OCI-LY1 (cell line): ENCODE measurements around the gene LRRC8B.

Experiments used
- H2AFZ ChIP-seq: fragments of 200-600 bp; sonication (generic), shearing (Covaris generic); 2 replicates; pipeline ENCODE4 v1.6.0; 2014; ENCODE audit warnings: antibody characterized with exemption, mild to moderate bottlenecking, low read length
- H3F3A ChIP-seq: fragments of 200-600 bp; sonication (generic), shearing (Covaris generic); 2 replicates; pipeline ENCODE4 v1.6.0; 2014; ENCODE audit warnings: mild to moderate bottlenecking, antibody characterized with exemption, low read length, moderate library complexity; ENCODE audit not compliant: insufficient read depth
- H3K27ac ChIP-seq: fragments of 200-600 bp; sonication (generic); 2 replicates; pipeline ENCODE4 v1.5.1; 2014; ENCODE audit warnings: low read length, mixed run types, mild to moderate bottlenecking, low read depth; ENCODE audit not compliant: poor library complexity, severe bottlenecking
- H3K27me3 ChIP-seq: fragments of 200-600 bp; sonication (generic); 2 replicates; pipeline ENCODE4 v1.6.0; 2014; ENCODE audit warnings: antibody characterized with exemption, mild to moderate bottlenecking, low read length, moderate library complexity; ENCODE audit not compliant: insufficient read depth
- H3K36me3 ChIP-seq: fragments of 200-600 bp; sonication (generic); 2 replicates; pipeline ENCODE4 v1.6.1; 2014; ENCODE audit warnings: mild to moderate bottlenecking, antibody characterized with exemption, low read length, moderate library complexity, mixed read lengths; ENCODE audit not compliant: insufficient read depth
- H3K4me1 ChIP-seq: fragments of 200-600 bp; sonication (generic); 2 replicates; pipeline ENCODE4 v1.5.1; 2014; ENCODE audit warnings: mild to moderate bottlenecking, low read length, moderate library complexity; ENCODE audit not compliant: insufficient read depth, severe bottlenecking
- H3K4me2 ChIP-seq: fragments of 200-600 bp; sonication (generic), shearing (Covaris generic); 2 replicates; pipeline ENCODE4 v1.6.1; 2014; ENCODE audit warnings: low read length
- H3K4me3 ChIP-seq: fragments of 200-600 bp; sonication (generic); 2 replicates; pipeline ENCODE4 v1.5.1; 2014; ENCODE audit warnings: low read length, low read depth, mild to moderate bottlenecking, mixed read lengths; ENCODE audit not compliant: poor library complexity, severe bottlenecking
- H3K79me2 ChIP-seq: fragments of 200-600 bp; shearing (Covaris generic); 2 replicates; pipeline ENCODE4 v1.6.1; 2016; ENCODE audit warnings: mixed run types, low read length, mixed read lengths; ENCODE audit not compliant: insufficient read depth
- H3K9ac ChIP-seq: fragments of 200-600 bp; sonication (generic), shearing (Covaris generic); 2 replicates; pipeline ENCODE4 v1.6.1; 2014; ENCODE audit warnings: mild to moderate bottlenecking, low read length, mixed read lengths
- H3K9me2 ChIP-seq: fragments of 200-600 bp; sonication (generic), shearing (Covaris generic); 2 replicates; pipeline ENCODE4 v1.6.1; 2014; ENCODE audit warnings: low read depth, mild to moderate bottlenecking, low read length, mixed read lengths
- H3K9me3 ChIP-seq: fragments of 200-600 bp; shearing (Covaris generic); 2 replicates; pipeline ENCODE4 v1.6.1; 2014; ENCODE audit warnings: low read length, mixed read lengths
- H4K20me1 ChIP-seq: fragments of 200-600 bp; sonication (generic), shearing (Covaris generic); 2 replicates; pipeline ENCODE4 v1.6.0; 2016; ENCODE audit warnings: mild to moderate bottlenecking, low read length; ENCODE audit not compliant: insufficient read depth
- CTCF ChIP-seq: fragments of 200-600 bp; sonication (generic), shearing (Covaris generic); IDR thresholded peaks from 2 replicates; pipeline ENCODE4 v1.5.1; 2017; ENCODE audit warnings: mild to moderate bottlenecking, antibody characterized with exemption, low read length, moderate library complexity, mixed read lengths
- EZH2 ChIP-seq: fragments of 200-600 bp; sonication (generic), shearing (Covaris generic); IDR thresholded peaks from 2 replicates; pipeline ENCODE4 v1.8.0; 2017; ENCODE audit warnings: borderline replicate concordance, mixed run types, mild to moderate bottlenecking, antibody characterized with exemption, low read length, moderate library complexity, mixed read lengths

LRRC8B gene

GRCh38 chr1:89615676-89616598, 91.3 kb downstream of the LRRC8B start:
- Histone ChIP-seq H3K4me2 (no peak overlapping the region), H3K27me3 (no peaks in the 10 kb centered on the region), H3K4me3 (no peak overlapping the region), H3K9me3 (0 out of 2 replicates have a peak, but pooled peaks cover 4% of the 10 kb centered on the region), H3K9ac (no peak overlapping the region), H3K27ac (no peak overlapping the region), H3K9me2 (no peaks in the 10 kb centered on the region), H2AFZ (no peak overlapping the region), H3K36me3 (peaks cover 4% of the 10 kb centered on the region; the same call in 1 of the 2 replicates), H3K4me1 (peaks cover 8% of the 10 kb centered on the region), H4K20me1 (no peaks in the 10 kb centered on the region), H3F3A (no peaks in the 10 kb centered on the region), H3K79me2 (no peaks in the 10 kb centered on the region)
- TF ChIP-seq CTCF (peak; percentile 71), EZH2 (no peak)

GRCh38 chr1:89616844-89617627, 92.4 kb downstream of the LRRC8B start:
- no peaks in the 10 kb centered on the region for H3K79me2 ChIP-seq
- H3K9ac ChIP-seq: no peak overlapping the region
- no peak overlapping the region for H2AFZ ChIP-seq
- no peaks in the 10 kb centered on the region for H4K20me1 ChIP-seq
- no peak overlapping the region for H3K4me3 ChIP-seq
- H3K4me1 ChIP-seq: no peaks in the 10 kb centered on the region
- H3F3A ChIP-seq: no peaks in the 10 kb centered on the region
- 0 out of 2 replicates have a peak, but pooled peaks cover 4% of the 10 kb centered on the region for H3K9me3 ChIP-seq
- H3K9me2 ChIP-seq: no peaks in the 10 kb centered on the region
- TF ChIP-seq EZH2 (no peak), CTCF (no peak)
- no peaks in the 10 kb centered on the region for H3K27me3 ChIP-seq
- no peak overlapping the region for H3K4me2 ChIP-seq
- no peak overlapping the region for H3K27ac ChIP-seq
- H3K36me3 ChIP-seq: peaks cover 4% of the 10 kb centered on the region; the same call in 1 of the 2 replicates

- Histone ChIP-seq H4K20me1 (no peaks in the 10 kb centered on the region), H3K4me3 (no peak overlapping the region), H3K27me3 (no peaks in the 10 kb centered on the region), H3K9me3 (0 out of 2 replicates have a peak, but pooled peaks cover 4% of the 10 kb centered on the region), H3F3A (no peaks in the 10 kb centered on the region), H3K4me2 (no peak overlapping the region), H3K9me2 (no peaks in the 10 kb centered on the region), H3K36me3 (peaks cover 4% of the 10 kb centered on the region; the same call in 1 of the 2 replicates), H3K9ac (no peak overlapping the region), H3K79me2 (no peaks in the 10 kb centered on the region), H3K4me1 (no peaks in the 10 kb centered on the region), H3K27ac (no peak overlapping the region), H2AFZ (no peak overlapping the region)
- no peak for TF ChIP-seq EZH2
- TF ChIP-seq CTCF: no peak
Measured at GRCh38 chr1:89620664-89621063, 96.0 kb downstream of the LRRC8B start.
